GM21390 (cell line): ENCODE results near the gene ALOX12.
"Not testable (repeated sequence)": the region's sequence is repeated elsewhere in the genome, so short reads cannot be mapped to it uniquely, and the experiment has no call there.

Experiments
- ATAC-seq: cut with Tn5 transposase; IDR thresholded peaks from one replicate; pipeline ENCODE4 v1.9.1; 2021; ENCODE audit not compliant: unreplicated experiment

Gene ALOX12

GRCh38 chr17:6995500-6996255 lies at the start of gene ALOX12:
ALOX12 (plus strand) TSS chr17:6996049; CDS start chr17:6996118, 69 bp downstream.
- no peak for ATAC-seq

GRCh38 chr17:6947745-6948144 lies 48.1 kb upstream of the ALOX12 start:
- ATAC-seq: no peak

GRCh38 chr17:6948562-6948961 lies 47.3 kb upstream of the ALOX12 start:
- no peak for ATAC-seq

GRCh38 chr17:6948976-6949375 lies 46.9 kb upstream of the ALOX12 start:
- ATAC-seq: no peak

- not testable (repeated sequence) for ATAC-seq
Measured at GRCh38 chr17:6950938-6951337, 44.9 kb upstream of the ALOX12 start.

- ATAC-seq: no peak
Measured at GRCh38 chr17:6953689-6954088, 42.2 kb upstream of the ALOX12 start.

GRCh38 chr17:6959700-6960099 lies 36.1 kb upstream of the ALOX12 start:
- ATAC-seq: no peak

- ATAC-seq: no peak
Measured at GRCh38 chr17:6969323-6969726, 26.5 kb upstream of the ALOX12 start.

- no peak for ATAC-seq
Measured at GRCh38 chr17:6970992-6971391, 24.9 kb upstream of the ALOX12 start.

GRCh38 chr17:6979440-6979839 lies 16.4 kb upstream of the ALOX12 start:
- ATAC-seq: not testable (repeated sequence)

GRCh38 chr17:6981426-6981825 lies 14.4 kb upstream of the ALOX12 start:
- ATAC-seq: no peak

GRCh38 chr17:6985266-6985665 lies 10.6 kb upstream of the ALOX12 start:
- ATAC-seq: no peak

GRCh38 chr17:6986676-6987075 lies 9.2 kb upstream of the ALOX12 start:
- no peak for ATAC-seq

- no peak for ATAC-seq
Measured at GRCh38 chr17:6989779-6990178, 6.1 kb upstream of the ALOX12 start.

- ATAC-seq: not testable (repeated sequence)
Measured at GRCh38 chr17:6993613-6994056, 2.2 kb upstream of the ALOX12 start.

GRCh38 chr17:6994118-6994598 lies 1.7 kb upstream of the ALOX12 start:
- no peak for ATAC-seq

GRCh38 chr17:6994666-6995256 lies 1.1 kb upstream of the ALOX12 start:
- ATAC-seq: no peak

GRCh38 chr17:6996256-6997011 lies 585 bp downstream of the ALOX12 start:
- ATAC-seq: no peak

- no peak for ATAC-seq
Measured at GRCh38 chr17:6997171-6997570, 1.3 kb downstream of the ALOX12 start.

GRCh38 chr17:6998855-6999508 lies 3.1 kb downstream of the ALOX12 start:
- no peak for ATAC-seq

GRCh38 chr17:7001318-7001961 lies 5.6 kb downstream of the ALOX12 start:
- ATAC-seq: no peak
